Globus pallidus (tissue), 1 donor: ENCODE data around the gene COL18A1.
"Not testable (repeated sequence)": the region's sequence is repeated elsewhere in the genome, so short reads cannot be mapped to it uniquely, and the experiment has no call there.

Experiments
- DNase-seq: peaks from one replicate; pipeline ENCODE4 v3.0.0-alpha.2; 2015; ENCODE audit warnings: low spot score

COL18A1 gene

GRCh38 chr21:45367402-45368351 is 37.3 kb upstream of the COL18A1 start:
- DNase-seq: no peak

DNA sequence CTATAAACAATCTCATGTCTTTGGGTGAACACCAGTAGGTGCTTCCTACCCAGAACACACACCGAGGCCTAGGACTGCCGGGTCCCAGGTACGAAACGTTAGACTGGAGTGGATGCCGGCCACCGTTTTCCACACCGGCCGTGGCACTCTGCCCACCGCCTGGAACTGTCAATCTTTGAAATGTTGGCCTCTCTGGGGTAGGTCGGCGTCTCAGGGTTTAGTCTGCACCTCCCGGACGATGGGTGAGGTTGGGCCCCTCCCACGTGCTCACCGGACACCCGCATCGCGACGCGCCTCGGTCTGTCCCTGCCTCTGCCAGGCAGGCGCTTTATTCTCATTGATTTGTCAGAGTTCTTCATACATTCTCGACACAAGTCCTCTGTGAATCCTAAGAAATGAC is 35.9 kb upstream of the COL18A1 start:
- not testable (repeated sequence) for DNase-seq

DNA sequence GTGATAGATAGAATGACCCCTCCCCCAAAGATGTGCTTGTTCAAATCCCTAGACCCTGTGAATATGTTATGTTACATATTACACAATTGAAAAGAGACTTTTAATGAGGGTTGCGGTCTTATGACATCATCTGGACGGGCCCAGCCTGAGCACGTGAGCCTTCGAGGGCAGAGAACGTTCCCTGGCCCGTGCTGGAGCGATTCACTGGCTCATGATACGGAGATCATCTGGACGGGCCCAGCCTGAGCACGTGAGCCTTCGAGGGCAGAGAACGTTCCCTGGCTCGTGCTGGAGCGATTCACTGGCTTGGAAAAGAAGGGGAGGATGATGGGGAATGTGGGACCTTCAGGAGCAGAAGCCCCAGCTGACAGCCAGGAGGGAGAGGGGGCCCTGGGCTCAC is 34.4 kb upstream of the COL18A1 start:
- DNase-seq: no peak

- no peak for DNase-seq
These were observed 33.9 kb upstream of the COL18A1 start for GRCh38 chr21:45371081-45371480.

DNA sequence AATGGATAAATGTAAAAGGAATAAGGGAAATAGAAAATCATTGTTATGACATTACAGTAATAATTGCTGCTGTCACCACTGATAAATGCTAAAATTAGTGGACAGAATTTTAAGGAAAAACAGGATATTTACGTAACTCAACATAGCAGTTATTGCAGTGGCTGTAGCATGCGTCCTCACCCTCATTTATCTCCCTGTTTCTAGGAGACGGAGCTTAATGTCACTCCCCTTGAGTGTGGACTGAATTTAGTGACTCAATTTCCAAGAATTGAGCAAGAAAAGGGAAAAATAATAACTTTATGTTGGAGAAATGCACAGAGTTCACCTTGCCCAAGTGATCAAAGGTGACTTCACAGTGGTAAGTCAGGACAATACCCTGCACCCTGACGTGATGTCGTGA is 33.3 kb upstream of the COL18A1 start:
- DNase-seq: no peak

- DNase-seq: no peak
These were observed 32.1 kb upstream of the COL18A1 start for GRCh38 chr21:45372732-45373355.

GRCh38 chr21:45373991-45374816 is 30.8 kb upstream of the COL18A1 start:
- no peak for DNase-seq

- DNase-seq: no peak
These were observed 30.0 kb upstream of the COL18A1 start for GRCh38 chr21:45374826-45375455.

DNA sequence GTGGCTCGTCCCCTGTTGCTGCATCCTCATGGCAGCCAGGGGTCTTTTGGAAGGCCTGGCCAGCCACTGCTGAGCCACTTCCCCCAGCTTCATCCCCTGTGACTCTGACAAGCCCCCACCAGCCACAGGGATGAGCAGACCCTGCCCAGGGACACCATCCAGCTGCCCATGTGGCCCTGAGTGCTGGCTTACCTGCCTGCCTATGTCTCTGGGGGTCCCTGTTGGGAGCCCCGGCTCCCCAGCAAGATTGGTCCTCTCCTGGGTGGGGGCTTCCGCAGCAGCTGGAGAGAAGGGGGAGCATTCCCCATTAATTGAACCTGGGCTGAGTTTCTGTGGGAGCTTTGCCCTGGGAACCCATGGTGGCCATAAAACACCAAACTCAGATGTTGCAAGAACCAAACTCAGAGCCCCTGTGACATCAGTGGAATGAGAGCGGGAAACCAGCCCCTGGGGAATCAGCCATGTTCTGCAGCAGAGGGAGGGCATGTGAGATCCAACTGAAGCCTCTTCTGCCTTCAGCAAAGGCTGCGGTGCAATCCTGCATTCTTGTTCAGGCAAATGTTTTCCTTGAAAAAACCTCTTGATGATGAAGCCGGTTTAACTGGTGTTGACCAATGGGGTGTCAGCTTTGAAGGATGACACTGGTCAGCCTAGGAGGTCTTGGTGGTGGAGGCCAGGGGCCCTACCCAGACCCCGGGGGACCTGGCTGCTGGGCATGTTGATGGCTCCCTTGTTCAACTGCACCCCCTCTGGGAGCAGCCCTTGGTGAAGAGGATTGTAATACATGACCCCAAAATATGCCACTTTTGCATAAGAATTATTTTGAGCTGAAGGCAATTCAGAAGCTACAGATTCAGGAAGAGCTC is 28.3 kb upstream of the COL18A1 start:
- no peak for DNase-seq

DNA sequence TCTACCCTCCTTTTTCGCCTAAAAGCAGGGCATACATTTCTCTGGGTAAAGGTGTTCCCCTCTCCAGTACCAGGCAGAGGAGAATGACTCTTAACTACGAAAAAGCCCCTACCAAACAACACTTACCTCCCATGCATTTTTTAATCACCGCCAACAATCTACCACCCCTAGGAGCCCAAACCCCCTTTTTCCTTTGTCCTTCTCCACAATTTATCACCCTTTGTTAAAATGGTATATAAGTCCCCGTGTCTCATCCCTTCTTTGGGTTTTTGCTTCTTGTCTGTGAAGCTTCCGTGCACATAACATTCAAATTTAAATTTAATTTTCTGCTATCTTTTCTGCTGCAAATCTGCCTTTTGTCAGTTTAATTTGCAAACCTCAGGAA is 27.6 kb upstream of the COL18A1 start:
- DNase-seq: no peak

DNA sequence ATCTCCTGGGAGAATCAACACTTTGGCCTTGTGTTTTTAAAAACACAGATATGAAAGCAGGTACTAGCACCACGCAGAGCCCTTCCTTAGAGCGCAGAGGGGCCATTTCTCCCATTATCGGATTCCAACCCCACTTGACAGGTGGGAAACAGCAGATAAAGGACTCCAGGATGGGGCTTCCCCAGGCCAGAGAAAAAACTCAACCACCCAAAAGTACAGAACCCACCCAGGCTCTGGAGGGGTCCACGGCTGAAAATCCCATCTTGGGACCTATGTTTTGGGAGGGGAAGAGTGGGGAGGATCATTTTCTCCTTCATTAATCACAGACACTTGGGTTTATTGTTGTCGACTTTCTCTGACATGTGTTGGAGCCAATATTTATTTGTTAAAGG is 27.1 kb upstream of the COL18A1 start:
- DNase-seq: no peak

DNA sequence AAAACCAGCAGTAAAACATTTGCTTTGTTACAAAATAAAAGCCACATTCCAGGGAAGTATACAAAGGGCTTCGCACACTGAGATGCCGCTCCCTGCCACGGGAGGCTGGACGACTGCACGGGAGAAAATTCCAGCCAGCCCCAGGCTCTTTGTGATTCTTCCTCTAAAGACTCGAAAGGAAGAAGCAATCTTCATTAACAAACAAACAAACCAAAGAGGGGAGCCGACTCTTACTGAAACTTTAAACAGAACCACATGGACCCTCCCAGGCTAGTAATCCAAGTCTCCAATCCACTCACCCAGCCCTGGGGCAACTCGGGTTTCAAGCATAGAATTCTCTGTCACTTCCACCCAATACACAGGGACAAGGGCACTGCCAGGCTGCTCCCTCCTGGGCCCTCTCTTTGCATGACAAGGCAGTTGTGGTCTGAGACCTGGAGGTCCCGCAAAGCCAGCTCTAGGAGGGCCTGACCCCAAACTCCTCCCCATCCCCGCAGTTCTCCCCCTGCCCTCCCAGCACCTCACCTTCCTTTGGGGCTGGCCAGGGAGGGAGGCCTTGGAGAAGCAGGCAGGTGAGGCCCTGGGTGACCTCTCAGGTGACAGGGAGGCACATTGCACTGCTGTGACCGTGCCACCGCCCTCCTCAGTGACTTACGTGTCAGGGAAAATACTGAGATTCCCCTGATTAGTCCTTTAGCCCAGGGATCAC is 26.6 kb upstream of the COL18A1 start:
- DNase-seq: no peak

DNA sequence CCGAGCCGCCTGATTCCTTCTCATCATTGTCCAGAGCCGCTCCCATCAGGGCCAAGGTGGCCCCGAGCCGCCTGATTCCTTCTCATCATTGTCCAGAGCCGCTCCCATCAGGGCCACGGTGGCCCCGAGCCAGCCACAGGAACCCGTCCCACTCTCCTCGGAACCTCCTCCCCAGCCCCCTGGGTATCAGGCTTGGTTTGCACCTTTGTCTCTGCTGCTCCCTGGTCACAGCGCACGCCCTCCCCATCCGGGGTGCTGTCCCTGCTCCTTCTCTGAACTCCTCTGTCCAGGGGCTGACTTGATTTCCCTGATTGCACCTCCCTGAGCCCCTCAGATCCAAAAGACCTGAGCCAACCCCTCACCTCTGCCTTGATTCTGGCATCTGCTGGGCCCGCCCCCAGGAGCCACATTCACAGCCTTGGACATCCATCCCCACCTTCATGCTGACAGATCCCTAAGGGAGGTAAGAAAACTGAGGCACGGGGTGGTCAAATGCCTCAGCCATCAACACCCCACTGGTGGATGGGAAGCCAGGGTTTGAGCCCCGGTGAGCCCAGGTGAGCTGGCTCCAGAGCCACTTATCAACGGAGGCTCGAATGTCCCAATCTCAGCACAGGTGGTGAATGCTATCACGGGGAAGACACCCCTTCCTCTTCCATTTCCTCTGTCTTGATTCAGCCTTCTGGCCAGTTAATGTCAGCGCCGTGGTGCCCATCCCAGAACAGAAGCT is 25.6 kb upstream of the COL18A1 start:
- DNase-seq: no peak

- no peak for DNase-seq
These were observed 25.0 kb upstream of the COL18A1 start for GRCh38 chr21:45379901-45380330.

DNA sequence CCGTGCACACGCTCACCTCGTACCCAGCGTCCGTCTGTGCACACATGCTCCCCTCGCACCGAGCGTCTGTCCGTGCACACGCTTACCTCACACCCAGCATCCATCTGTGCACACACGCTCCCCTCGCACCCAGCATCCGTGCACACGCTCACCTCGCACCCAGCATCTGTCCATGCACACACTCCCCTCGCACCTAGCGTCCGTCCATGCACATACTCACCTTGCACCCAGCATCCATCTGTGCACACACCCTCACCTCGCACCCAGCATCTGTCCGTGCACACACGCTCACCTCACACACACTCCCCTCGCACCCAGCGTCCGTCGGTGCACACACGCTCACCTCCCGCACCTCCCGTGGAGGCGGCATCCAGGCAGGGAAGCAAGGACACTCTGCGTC is 24.4 kb upstream of the COL18A1 start:
- no peak for DNase-seq

- DNase-seq: no peak
These were observed 23.8 kb upstream of the COL18A1 start for GRCh38 chr21:45381036-45381787.

DNA sequence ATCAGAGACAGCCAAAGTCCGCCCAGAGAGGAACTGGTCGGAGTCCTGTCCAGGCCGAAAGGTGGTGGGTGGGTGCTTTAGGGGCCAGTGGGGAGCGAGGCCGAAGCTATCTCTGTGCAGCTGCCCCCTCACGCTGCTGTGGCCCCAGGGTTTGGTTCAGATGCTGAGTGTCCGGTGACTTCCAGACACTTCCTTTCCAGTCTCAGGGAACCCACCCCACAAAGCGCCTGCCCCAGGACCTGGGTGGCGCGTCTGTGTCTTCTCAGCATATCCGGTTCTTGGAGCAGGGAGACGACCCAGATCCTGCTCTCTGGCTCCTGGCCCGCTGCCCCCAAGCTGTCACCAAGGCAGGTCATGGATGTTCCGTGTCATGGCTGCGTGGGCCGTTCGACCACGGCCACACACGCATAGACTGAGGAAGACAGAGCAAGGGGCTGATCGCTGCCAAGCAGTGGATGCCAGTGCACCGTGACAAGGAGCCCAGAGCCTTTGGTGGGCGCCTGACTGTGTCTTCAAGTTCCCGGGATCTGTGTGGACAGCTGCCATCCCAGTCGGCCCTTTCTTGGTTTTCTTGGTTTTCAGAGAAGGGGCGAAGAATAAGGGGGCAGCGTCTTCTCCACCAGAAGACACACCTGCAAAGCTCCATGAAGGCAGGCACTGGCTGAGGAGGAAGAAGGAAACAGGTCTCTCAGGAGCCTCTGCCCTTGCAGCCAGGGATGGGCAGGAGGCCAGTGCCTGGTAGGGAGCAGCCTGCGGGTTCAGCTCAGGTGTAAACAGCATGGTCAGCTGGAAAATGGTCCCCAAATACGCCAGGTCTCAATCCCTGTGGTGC is 22.9 kb upstream of the COL18A1 start:
- no peak for DNase-seq

DNA sequence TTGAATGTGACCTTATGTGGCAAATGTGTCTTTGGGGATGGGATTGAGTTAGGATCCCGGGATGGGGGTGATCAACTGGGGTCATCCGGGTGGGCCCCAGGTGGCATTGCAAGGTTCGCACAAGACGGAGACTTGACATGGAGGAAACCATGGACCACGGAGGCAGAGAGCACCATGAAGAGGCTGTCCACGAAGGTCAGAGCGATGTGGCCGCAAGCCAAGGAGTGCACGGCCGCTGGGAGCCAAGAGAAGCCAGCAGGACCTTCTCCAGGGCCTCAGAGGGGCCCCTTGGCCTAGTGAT is 22.3 kb upstream of the COL18A1 start:
- DNase-seq: no peak
